AG04450 (cell line): ENCODE data around the gene PHOX2A. TPM values are rescaled to one million over a fixed set of nuclear protein-coding genes. Genes with fewer than 3 reads are reported as not detected.
"Not testable (repeated sequence)": the region's sequence is repeated elsewhere in the genome, so short reads cannot be mapped to it uniquely, and the experiment has no call there.

Source experiments
- CTCF ChIA-PET: fragments of 300-600, 350-600 bp; formaldehyde crosslinking; extraction: SDS; loops from one replicate; lab custom pipeline; 2022; ENCODE audit warnings: antibody characterized with exemption, inconsistent platforms; lab: Charles Lee
- POLR2A ChIA-PET: fragments of 350-600 bp; formaldehyde crosslinking; extraction: SDS; loops from one replicate; lab custom pipeline; 2021; ENCODE audit warnings: antibody characterized with exemption, inconsistent platforms; lab: Yijun Ruan, JAX
- DNase-seq: peaks from one replicate; pipeline ENCODE4 v3.0.0-alpha.2; 2011; ENCODE audit warnings: low read depth, low spot score
- H3K27ac ChIP-seq: one replicate; pipeline ENCODE4 v1.5.1; 2012; ENCODE audit warnings: low read depth, low read length, control low read depth
- H3K27me3 ChIP-seq: one replicate; pipeline ENCODE4 v1.6.0; 2012; ENCODE audit warnings: low read length; ENCODE audit not compliant: control insufficient read depth, insufficient read depth
- H3K4me3 ChIP-seq: 2 replicates; pipeline ENCODE4 v1.5.1; 2011; ENCODE audit warnings: mild to moderate bottlenecking, low read depth, low read length, control low read depth
- H3K9me3 ChIP-seq: 2 replicates; pipeline ENCODE4 v1.5.1; 2012; ENCODE audit warnings: low read length; ENCODE audit not compliant: control insufficient read depth, insufficient read depth
- polyA plus RNA-seq: library from polyadenylated mRNA; depleted of rRNA; stranded (reverse); fragments of >200 nt; gene quantifications from 2 replicates; pipeline ENCODE4 v1.2.3, GENCODE V29; 2011
- TF ChIP-seq, protein P1 (sequence below): IDR thresholded peaks from 2 replicates; pipeline ENCODE4 v1.5.1; 2011; ENCODE audit warnings: low read depth, low read length, control low read depth, inconsistent platforms

The PHOX2A gene
- polyA plus RNA-seq, 1 experiment: not detected

- no peak overlapping the region for H3K27ac ChIP-seq
- H3K27me3 ChIP-seq: peaks cover 19% of the 10 kb centered on the region
- no peak overlapping the region for H3K4me3 ChIP-seq
- ChIA-PET CTCF (no interaction called here), POLR2A (no interaction called here)
- TF ChIP-seq, protein P1, sequence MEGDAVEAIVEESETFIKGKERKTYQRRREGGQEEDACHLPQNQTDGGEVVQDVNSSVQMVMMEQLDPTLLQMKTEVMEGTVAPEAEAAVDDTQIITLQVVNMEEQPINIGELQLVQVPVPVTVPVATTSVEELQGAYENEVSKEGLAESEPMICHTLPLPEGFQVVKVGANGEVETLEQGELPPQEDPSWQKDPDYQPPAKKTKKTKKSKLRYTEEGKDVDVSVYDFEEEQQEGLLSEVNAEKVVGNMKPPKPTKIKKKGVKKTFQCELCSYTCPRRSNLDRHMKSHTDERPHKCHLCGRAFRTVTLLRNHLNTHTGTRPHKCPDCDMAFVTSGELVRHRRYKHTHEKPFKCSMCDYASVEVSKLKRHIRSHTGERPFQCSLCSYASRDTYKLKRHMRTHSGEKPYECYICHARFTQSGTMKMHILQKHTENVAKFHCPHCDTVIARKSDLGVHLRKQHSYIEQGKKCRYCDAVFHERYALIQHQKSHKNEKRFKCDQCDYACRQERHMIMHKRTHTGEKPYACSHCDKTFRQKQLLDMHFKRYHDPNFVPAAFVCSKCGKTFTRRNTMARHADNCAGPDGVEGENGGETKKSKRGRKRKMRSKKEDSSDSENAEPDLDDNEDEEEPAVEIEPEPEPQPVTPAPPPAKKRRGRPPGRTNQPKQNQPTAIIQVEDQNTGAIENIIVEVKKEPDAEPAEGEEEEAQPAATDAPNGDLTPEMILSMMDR: no peak
- no peak for DNase-seq
- H3K9me3 ChIP-seq: no peaks in the 10 kb centered on the region
Measured at GRCh38 chr11:72209101-72209500, 34.9 kb downstream of the PHOX2A start.

DNA sequence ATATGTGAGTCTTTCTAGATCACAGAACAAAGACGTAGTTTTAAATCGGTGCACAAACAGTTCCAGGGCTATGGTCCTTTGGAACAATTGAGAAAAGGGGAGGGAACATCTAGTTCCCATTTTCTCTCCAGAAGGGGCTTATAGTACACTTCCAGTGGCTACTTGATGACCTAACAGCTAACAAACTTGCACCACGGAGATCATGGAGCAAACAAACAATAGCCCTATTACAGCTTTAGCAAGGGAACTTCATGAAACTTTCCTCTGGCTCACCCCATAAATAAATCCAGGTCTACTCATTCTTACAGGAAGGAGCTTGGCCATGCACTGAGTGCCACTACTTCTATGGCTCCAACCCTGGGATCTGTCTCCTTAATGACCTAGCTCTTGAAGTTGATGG lies 35.7 kb downstream of the PHOX2A start:
- ChIA-PET CTCF (interaction anchor here (3.8 kb wide), 1 partner anchor 25 kb away, joined by 14 read pairs; no protein-coding TSS in a partner anchor), POLR2A (no interaction called here)

DNA sequence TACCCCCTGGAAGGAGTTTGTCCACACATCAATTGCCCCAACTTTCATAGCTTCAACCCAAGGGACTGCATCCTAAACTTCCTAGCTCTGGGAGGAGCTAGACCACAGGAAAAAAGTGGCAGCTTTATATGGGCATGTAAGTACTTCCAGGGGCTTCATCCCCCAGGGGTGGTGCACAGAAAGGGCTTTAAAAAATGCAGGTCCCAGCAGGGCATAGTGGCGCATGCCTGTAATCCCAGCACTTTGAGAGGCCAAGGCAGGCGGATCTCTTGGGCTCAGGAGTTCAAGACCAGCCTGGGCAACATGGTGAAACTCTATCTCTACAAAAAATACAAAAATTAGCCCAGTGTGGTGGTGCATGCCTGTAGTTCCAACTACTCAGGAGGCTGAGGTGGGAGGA lies 37.2 kb downstream of the PHOX2A start:
- CTCF ChIA-PET: interaction anchor here (0.6 to 3.8 kb wide), 3 partner anchors 23 to 276 kb away, joined by 3 to 14 read pairs (median 11); no protein-coding TSS in a partner anchor
- H3K9me3 ChIP-seq, H3K4me3 ChIP-seq, DNase-seq, POLR2A ChIA-PET, H3K27ac ChIP-seq: not testable (repeated sequence)
- peaks cover 16% of the 10 kb centered on the region for H3K27me3 ChIP-seq

More for the DNA sequence above, 35.7 kb downstream of the PHOX2A start:
- Histone ChIP-seq H3K4me3 (no peak overlapping the region), H3K27ac (no peak overlapping the region), H3K9me3 (no peaks in the 10 kb centered on the region), H3K27me3 (peaks cover 19% of the 10 kb centered on the region)
- TF ChIP-seq, protein P1: no peak
- no peak for DNase-seq

- Histone ChIP-seq H3K9me3 (no peaks in the 10 kb centered on the region), H3K27me3 (peaks cover 14% of the 10 kb centered on the region), H3K4me3 (no peak overlapping the region), H3K27ac (no peak overlapping the region)
- ChIA-PET POLR2A (no interaction called here), CTCF (interaction anchor here (0.9 to 3.8 kb wide), 4 partner anchors 18 to 228 kb away, joined by 3 to 14 read pairs (median 4); no protein-coding TSS in a partner anchor)
- TF ChIP-seq, protein P1: no peak
- no peak for DNase-seq
Measured at GRCh38 chr11:72204886-72205285, 39.1 kb downstream of the PHOX2A start.

- DNase-seq: no peak
- no peaks in the 10 kb centered on the region for H3K9me3 ChIP-seq
- ChIA-PET POLR2A (no interaction called here), CTCF (no interaction called here)
- TF ChIP-seq, protein P1: no peak
- peaks cover 6% of the 10 kb centered on the region for H3K27me3 ChIP-seq
- no peak overlapping the region for H3K4me3 ChIP-seq
- no peak overlapping the region for H3K27ac ChIP-seq
Measured at GRCh38 chr11:72203163-72203562, 40.8 kb downstream of the PHOX2A start.
